Measurements from ENCODE around the gene NDUFB2.
"Not testable (repeated sequence)": the region's sequence is repeated elsewhere in the genome, so short reads cannot be mapped to it uniquely, and the experiment has no call there.

NDUFB2 gene

GRCh38 chr7:140696680-140697446 is at the start of gene NDUFB2:
Gene NDUFB2, plus strand, starts transcription at chr7:140696708. Its CDS starts 37 bp downstream, at chr7:140696745.
- peak; percentile 86 for DNase-seq

GRCh38 chr7:140646931-140647647 is 49.4 kb upstream of the NDUFB2 start:
- peak; percentile 80 for DNase-seq

DNA sequence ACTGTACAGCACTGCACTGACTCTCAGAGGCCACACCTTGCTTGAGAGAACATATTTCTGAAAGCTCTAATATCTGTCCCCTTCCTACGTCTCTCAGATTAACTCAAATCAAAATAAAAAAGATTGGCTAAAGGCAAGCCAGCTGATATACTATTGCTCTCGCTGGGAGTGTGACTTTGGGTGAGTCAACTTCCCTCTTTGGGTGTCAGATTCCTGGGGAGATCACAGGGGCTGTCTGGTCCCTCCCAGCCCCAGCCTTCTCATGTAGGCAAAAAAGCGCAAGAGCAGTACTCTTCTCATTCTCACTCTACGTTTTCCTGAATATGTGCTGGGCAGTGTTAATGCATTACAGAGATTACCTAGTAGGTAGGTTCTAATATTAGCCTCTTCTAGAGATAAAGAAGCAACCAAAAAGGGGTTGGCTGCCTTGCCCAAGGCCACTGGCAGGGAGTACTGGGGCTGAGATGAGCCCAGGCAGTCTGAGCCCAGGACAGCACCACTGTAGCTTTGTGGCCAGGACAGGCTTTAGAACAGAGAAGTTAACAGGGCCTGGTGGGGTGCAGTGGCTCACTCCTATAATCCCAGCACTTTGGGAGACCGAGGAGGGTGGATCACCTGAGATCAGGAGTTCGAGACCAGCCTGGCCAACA is 46.8 kb upstream of the NDUFB2 start:
- no peak for DNase-seq

DNA sequence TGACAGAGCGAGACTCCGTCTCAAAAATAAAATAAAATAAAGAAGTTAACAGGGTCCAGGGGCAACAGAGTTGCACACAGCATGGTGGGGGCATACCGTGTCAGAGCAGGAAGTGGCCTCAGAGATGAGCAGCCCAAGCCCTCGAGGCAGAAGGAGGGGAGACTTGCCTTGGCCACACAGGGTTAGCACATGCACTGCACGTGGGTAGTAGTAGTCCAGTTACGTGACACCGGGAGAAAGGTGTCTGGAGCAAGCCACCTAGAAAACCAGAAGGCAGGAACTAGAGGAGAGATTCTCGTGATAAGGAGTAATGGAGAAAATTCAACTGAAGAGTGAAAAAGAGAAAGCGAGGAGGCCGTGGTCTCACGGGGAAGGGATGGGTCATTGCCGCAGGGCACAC is 46.1 kb upstream of the NDUFB2 start:
- DNase-seq = no peak

DNA sequence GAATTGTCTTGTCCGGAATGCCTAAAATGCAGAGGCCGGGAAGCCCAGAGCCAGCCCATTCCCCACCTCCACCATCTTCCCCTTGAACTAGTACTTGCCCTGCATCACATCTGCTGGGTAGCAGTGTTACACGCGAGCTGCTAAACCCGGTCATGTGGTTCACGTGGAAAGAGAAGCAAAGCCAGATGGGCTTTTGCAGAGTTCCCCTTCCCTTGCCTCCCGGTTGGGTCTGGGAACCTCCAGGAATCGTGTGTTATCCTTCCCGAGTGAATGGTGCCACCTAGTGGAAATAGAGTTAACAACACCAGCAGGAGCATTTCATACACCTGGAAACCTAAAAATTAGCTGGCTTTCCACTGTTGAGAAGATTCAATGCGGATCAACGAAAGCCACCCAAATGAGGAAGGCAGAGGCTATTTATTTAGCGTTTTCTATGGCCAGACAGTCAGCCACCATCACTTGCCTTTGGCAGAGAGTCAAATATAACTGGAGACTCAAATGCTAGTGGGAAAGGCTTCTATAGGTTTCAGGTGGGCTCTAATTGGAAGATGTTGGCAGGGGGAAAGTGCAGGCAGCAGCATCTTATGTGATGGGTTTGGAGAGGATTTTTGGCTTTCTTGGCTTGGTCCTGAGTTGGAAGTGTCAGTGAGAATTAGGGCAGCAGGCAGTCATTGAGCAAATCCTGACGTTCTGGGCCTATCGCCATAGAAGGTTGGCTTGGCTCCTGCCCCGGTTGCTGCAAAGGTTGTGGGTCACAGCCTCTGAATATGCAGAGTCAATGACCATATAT is 43.0 kb upstream of the NDUFB2 start:
- peak; percentile 70 for DNase-seq

DNA sequence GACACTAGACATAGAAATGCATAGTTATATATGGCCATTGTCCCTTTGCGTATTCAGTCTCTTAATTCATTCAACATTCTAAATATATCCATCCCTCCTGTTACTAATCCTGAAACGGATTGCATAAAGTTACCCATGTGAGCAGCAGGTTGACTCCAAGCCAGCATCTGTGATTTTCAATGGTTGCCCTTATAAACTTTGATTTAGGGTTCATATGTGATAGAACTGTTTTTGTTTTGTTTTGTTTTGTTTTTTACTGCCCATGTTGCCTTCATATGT is 42.5 kb upstream of the NDUFB2 start:
- DNase-seq = no peak

DNA sequence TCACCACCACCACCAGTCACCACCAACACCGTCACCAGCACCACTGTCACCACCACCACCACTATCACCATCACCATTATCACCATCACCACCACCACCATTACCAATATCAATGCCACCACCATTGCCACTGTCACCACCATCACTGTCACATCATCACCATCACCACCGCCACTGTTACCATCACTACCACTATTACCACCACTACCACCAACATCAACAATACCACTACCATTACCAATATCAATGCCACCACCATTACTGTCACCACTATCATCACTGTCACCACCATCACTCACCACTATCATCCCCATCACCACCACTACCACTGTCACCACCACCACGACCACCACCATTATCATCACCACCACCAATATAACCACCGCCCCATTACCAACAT is 41.8 kb upstream of the NDUFB2 start:
- DNase-seq = no peak

- no peak for DNase-seq
Observed at GRCh38 chr7:140655511-140656408, 40.7 kb upstream of the NDUFB2 start.

DNA sequence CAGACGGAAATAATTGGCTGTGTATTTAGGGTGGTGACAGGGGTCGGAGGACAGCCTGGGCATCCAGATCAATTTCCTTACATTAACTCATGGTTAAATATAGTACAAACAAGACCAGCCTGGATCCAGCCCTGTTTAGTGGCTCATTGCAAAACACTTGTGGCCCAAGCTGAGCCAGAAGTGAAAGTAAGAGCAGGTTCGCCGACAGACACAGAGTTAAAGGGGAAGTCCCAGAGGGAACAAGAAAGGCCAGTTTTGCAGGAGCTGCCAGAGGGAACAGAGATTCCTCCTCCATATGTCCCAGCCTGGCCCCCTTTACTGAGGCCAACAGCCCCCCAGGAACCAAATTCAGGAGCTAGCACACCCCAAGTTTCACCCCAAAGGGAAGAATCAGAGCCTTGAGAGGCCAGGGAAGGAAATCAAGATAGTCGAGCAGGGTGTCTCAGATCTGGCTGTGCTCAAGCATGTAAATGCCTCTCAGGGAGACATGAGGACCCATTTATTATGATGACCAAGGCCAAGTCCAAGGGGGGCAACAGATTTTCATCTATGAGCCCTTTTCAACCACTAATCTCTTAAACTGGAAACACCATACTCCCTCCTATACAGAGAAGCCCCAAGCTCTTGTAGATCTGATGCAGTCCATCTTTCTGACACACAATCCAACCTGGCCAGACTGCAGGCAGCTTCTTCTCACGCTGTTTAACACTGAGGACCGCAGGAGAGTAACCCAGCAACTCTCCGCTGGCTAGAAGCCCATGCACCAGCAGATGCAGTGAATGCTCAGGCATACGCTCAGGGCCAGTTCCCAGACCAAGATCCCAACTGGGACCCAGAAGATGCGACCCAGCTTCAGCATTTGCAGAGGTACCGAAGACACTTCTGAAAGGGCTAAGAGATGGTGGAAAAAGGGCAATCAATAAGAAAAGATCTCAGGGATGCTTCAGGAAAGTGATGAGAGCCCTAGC is 39.7 kb upstream of the NDUFB2 start:
- peak; percentile 74 for DNase-seq

DNA sequence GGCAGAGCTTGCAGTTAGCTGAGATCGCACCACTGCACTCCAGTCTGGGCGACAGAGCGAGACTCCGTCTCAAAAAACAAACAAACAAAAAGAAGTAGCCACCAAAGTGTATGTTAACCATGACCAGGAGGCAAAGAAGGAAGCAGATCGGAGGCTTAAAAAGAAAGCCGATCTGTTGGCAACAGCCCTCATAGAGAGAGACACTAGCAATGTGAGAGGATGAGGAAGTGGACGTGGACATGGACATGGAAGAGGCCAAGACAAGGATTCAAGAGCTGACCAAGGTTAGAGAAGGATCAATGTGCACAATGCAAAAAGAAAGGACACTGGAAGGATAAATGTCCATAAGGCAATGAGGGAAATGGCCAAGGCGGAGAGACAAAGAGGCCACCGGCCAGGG is 38.6 kb upstream of the NDUFB2 start:
- no peak for DNase-seq

GRCh38 chr7:140659856-140660255 is 36.7 kb upstream of the NDUFB2 start:
- DNase-seq = no peak

- DNase-seq = no peak
Observed at GRCh38 chr7:140661124-140661523, 35.4 kb upstream of the NDUFB2 start.

- DNase-seq = not testable (repeated sequence)
Observed at GRCh38 chr7:140662938-140663337, 33.6 kb upstream of the NDUFB2 start.

DNA sequence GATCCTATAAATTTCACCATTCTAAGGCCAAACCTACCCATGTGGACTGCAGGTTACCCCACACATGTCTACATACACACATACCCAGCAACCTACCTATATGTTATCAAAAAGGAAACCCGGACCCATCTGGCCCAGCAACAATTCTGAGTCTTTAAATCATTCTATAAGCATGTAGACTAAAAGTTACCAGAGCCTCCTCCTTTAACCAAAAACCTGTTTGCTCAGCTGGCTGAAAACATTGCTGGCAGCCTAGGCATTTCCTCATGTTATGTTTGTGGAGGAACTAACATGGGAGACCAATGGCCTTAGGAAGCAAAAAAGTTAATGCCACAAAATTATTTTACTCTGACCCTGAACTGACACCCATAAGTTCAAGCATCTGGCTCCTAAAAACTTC is 29.0 kb upstream of the NDUFB2 start:
- DNase-seq = no peak

DNA sequence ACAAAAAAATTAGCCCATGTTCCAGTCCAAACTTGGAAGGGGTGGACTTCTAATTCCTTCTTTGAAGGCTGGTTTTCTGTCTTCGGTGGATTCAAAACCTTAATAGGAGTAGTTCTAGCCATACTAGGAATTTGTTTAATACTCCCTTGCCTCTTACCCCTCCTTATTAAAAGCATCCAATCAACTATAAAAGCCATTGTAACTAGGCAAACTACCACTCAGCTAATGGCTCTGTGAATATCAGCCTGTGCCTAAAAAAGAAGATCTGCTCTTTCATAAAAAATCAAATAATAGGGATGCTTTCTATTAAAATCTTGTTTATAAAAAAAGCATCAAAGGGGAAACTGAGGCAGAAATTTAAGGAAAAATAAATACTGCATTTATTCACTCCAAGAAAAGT is 27.9 kb upstream of the NDUFB2 start:
- no peak for DNase-seq

DNA sequence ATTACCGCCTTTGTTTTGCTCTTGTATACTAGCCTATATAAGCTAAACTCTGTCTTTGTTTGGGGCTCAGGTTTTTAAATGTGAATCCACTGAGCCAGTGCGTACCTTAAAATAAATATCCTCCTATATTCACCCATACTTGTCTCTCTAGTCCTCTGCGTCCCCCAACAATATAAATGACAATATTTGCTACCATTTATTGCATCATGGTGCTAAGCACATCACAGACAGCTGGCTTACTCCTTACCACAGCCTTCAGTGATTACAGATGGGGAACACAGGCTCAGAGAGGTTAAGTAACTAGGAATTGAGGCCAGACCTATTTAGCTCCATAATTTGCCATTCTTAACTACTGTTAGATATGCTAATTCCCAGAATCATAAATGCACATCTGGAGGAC is 27.2 kb upstream of the NDUFB2 start:
- no peak for DNase-seq

GRCh38 chr7:140669862-140670261 is 26.6 kb upstream of the NDUFB2 start:
- not testable (repeated sequence) for DNase-seq

- DNase-seq = no peak
Observed at GRCh38 chr7:140670343-140670935, 26.1 kb upstream of the NDUFB2 start.

DNA sequence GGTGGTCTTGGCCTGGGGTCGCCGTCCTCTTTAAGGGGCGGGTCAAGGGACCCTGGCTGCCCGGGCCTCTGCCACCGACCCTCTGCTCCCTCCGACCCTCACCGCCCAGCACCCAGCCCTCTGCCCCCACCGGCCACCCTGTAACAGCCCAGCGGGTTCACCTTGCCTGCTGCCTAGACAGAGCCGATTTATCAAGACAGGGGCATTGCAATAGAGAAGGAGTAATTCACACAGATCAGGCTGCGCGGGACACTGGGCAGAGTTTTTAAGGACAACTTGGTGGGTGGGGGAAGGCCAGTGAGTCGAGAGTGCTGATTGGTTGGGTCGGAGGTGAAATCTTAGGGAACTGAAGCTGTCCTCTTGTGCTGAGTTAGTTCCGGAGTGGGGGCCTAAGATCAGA is 24.5 kb upstream of the NDUFB2 start:
- no peak for DNase-seq

- peak; percentile 75 for DNase-seq
Observed at GRCh38 chr7:140672382-140673062, 24.0 kb upstream of the NDUFB2 start, which contains the start of gene ADCK2. Gene ADCK2, plus strand, starts transcription at chr7:140672945. Its CDS starts 386 bp downstream, at chr7:140673331.
